Adrenal gland (tissue), 12 donors: Measurements from ENCODE around the gene UBXN2A. TPM values are rescaled to one million over a fixed set of nuclear protein-coding genes. Genes with fewer than 3 reads are reported as not detected.

Experiments
- DNase-seq, 7 donors: peaks; one replicate each; pipeline ENCODE4 v3.0.0-alpha.2; 2019 to 2020
- H3K27ac ChIP-seq, 5 donors: fragments of 200-600 bp; sonication (generic) in 4 of 5; 1 replicate in 3 of 5; 2 replicates in 2 of 5; pipeline versions ENCODE4 v1.5.1 to v1.8.0; 2016 to 2020; ENCODE audit warnings: mild to moderate bottlenecking in 1 of 5
- H3K27me3 ChIP-seq: fragments of 200-600 bp; 2 replicates; pipeline ENCODE4 v1.8.0; 2021
- H3K36me3 ChIP-seq, 2 donors: fragments of 200-600 bp; replicated peaks in 1 of 2; 1 replicate in 1 of 2; 2 replicates in 1 of 2; pipeline versions ENCODE4 v1.5.1 to v1.8.0; 2018 to 2022
- H3K4me1 ChIP-seq, 2 donors: fragments of 200-600 bp; replicated peaks in 1 of 2; 1 replicate in 1 of 2; 2 replicates in 1 of 2; pipeline versions ENCODE4 v1.5.1 to v1.8.0; 2018 to 2021
- H3K4me3 ChIP-seq, 4 donors: fragments of 200-600 bp; sonication (generic) in 3 of 4; one replicate each; pipeline ENCODE4 v1.5.1; 2016 to 2018
- H3K9me3 ChIP-seq, 3 donors: fragments of 200-600 bp; sonication (generic) in 1 of 3; replicated peaks in 1 of 3; 1 replicate in 2 of 3; 2 replicates in 1 of 3; pipeline versions ENCODE4 v1.5.1 to v1.8.0; 2016 to 2021
- POLR2A ChIP-seq, 2 donors: fragments of 450-650 bp; IDR thresholded peaks; one replicate each; pipeline ENCODE4 v1.6.1; 2017; ENCODE audit warnings: antibody characterized with exemption in 2 of 2, mild to moderate bottlenecking in 2 of 2, moderate library complexity in 1 of 2
- WGBS, 4 donors: extraction: QIAGEN DNeasy Blood & Tissue Kit in 2 of 4; methylation state at CpG; one replicate each; pipeline versions ENCODE4 v1.1.5 to v1.1.7; 2013 to 2017; 5-methylcytosine and 5-hydroxymethylcytosine counted together
- intact Hi-C, 2 donors: fragments of 100-400 bp; cut with DNase I; formaldehyde crosslinking; loops; one replicate each; pipeline versions ENCODE4 v1.14.1 to v1.15.0; 2022 to 2023
- polyA plus RNA-seq, 3 donors: library from polyadenylated mRNA; stranded (reverse); fragments of 200-250 nt in 2 of 3; fragments of 350-450 nt in 1 of 3; fragmentation: Illumina TruSeq in 1 of 3; extraction: RNeasy Lipid Tissue Mini Kit (QIAGEN cat#74804) in 1 of 3; gene quantifications; one replicate each; pipeline ENCODE4 v1.2.3, GENCODE V29; 2013 to 2014
- total RNA-seq, 9 donors: library from RNA; depleted of rRNA in 4 of 9; stranded (reverse); fragments of >200 nt in 4 of 9; fragments of 120-200 nt in 1 of 9; fragmentation: NEBNext Ultra II Directional in 1 of 9; extraction: Animal tissue kit (Norgen Biotek cat#: 25700) in 1 of 9; gene quantifications; one replicate each; pipeline versions ENCODE4 v1.1.0 to v1.2.4, GENCODE V29; 2013 to 2023
- TF ChIP-seq, protein P1 (sequence below), 6 experiments: fragments of 450-650 bp in 4 of 6; fragments of 200-600 bp in 2 of 6; sonication (generic) in 1 of 6; IDR thresholded peaks; 1 replicate in 5 of 6; 2 replicates in 1 of 6; pipeline versions ENCODE4 v1.5.1 to v1.8.0; 2016 to 2021; ENCODE audit warnings: antibody characterized with exemption in 6 of 6, mild to moderate bottlenecking in 2 of 6, moderate library complexity in 1 of 6
- donor health status: healthy with polysubstance abuse.
- donor health status: Bipolar disorder and iron deficiency.
- donor health status: DM: yes; HTN: yes; CAD: no.
- donor health status: DM: no; HTN: no; CAD: no.
- donor health status: DM: no; HTN: no; CAD: no.
- donor health status: DM: yes; HTN: yes; CAD: no.

UBXN2A gene
- total and polyA plus RNA-seq, 12 donors = 5.4 to 17.3 (median 11.0) TPM

DNA sequence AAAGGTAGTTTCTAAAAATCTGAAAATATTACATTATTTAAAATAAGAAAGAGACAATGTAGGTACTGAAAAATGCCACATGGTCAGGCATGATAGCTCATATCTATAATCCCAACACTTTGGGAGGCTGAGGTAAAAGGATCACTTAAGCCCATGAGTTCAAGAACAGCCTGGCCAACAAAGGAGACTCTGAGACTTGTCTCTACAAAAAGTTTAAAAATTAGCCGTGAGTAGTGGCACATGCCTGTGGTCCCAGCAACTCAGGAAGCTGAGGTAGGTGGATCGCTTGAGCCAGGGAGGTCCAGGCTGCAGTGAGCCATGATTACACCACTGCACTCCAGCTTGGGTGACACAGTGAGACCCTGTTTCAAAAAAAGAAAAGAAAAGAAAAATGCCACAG is 35.1 kb upstream of the UBXN2A start:
- H3K27me3 ChIP-seq = no peaks in the 10 kb centered on the region
- no peaks in the 10 kb centered on the region for H3K36me3 ChIP-seq
- H3K4me1 ChIP-seq = peaks cover 2 to 40% of the 10 kb centered on the region in 2 donors
- no peaks in the 10 kb centered on the region for H3K9me3 ChIP-seq
- no peak for TF ChIP-seq POLR2A (IDR thresholded peaks at IDR 0.05)
- TF ChIP-seq, protein P1, sequence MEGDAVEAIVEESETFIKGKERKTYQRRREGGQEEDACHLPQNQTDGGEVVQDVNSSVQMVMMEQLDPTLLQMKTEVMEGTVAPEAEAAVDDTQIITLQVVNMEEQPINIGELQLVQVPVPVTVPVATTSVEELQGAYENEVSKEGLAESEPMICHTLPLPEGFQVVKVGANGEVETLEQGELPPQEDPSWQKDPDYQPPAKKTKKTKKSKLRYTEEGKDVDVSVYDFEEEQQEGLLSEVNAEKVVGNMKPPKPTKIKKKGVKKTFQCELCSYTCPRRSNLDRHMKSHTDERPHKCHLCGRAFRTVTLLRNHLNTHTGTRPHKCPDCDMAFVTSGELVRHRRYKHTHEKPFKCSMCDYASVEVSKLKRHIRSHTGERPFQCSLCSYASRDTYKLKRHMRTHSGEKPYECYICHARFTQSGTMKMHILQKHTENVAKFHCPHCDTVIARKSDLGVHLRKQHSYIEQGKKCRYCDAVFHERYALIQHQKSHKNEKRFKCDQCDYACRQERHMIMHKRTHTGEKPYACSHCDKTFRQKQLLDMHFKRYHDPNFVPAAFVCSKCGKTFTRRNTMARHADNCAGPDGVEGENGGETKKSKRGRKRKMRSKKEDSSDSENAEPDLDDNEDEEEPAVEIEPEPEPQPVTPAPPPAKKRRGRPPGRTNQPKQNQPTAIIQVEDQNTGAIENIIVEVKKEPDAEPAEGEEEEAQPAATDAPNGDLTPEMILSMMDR (IDR thresholded peaks at IDR 0.05) = no peak
- 66 to 96% (median 82%) methylated on average over 2 of the region's 2 CpGs for WGBS, 4 donors
- no peak overlapping the region for H3K4me3 ChIP-seq
- H3K27ac ChIP-seq = no peak overlapping the region
- DNase-seq = no peak
- intact Hi-C loops = no loop called here

DNA sequence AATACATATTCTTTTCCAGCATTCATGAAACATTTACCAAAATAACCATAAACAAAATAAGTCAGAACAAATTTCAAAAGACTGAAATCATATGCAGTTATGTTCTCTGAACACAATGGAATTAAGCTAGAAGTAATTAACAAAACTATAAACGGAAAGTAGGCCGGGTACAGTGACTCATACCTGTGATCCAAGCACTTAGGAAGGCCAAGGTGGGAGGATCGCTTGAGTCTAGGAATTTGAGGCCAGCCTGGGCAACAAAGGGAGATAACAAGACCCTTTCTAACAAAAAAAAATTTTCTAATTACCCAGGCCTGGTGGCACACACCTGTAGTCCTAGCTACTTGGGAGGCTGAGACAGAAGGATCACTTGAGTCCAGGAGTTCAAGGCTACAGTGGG is 28.2 kb upstream of the UBXN2A start:
- WGBS, 4 donors = 46 to 64% (median 52%) methylated on average over 3 of the region's 3 CpGs
- H3K4me3 ChIP-seq = no peak overlapping the region
- H3K36me3 ChIP-seq = no peaks in the 10 kb centered on the region
- peak in 2 of 7 donors; percentile 27 to 38 for DNase-seq
- H3K9me3 ChIP-seq = no peaks in the 10 kb centered on the region
- H3K27me3 ChIP-seq = no peaks in the 10 kb centered on the region
- intact Hi-C loops = no loop called here
- no peak overlapping the region for H3K27ac ChIP-seq
- TF ChIP-seq, protein P1 (IDR thresholded peaks at IDR 0.05) = no peak
- TF ChIP-seq POLR2A (IDR thresholded peaks at IDR 0.05) = no peak
- peaks cover 4 to 15% of the 10 kb centered on the region in 2 donors for H3K4me1 ChIP-seq

- no peaks in the 10 kb centered on the region for H3K9me3 ChIP-seq
- TF ChIP-seq, protein P1 (IDR thresholded peaks at IDR 0.05) = no peak
- TF ChIP-seq POLR2A (IDR thresholded peaks at IDR 0.05) = no peak
- no peaks in the 10 kb centered on the region for H3K36me3 ChIP-seq
- intact Hi-C loops = no loop called here
- H3K4me1 ChIP-seq = peaks cover 4 to 27% of the 10 kb centered on the region in 2 donors
- DNase-seq = no peak
- 91 to 95% (median 93%) methylated on average over 6 to 7 of the region's 7 CpGs for WGBS, 4 donors
- no peak overlapping the region for H3K4me3 ChIP-seq
- no peaks in the 10 kb centered on the region for H3K27me3 ChIP-seq
- H3K27ac ChIP-seq = no peak overlapping the region
Measured at GRCh38 chr2:23915327-23915726, 24.9 kb upstream of the UBXN2A start.

GRCh38 chr2:23916727-23917405 is 23.4 kb upstream of the UBXN2A start:
- no peaks in the 10 kb centered on the region for H3K9me3 ChIP-seq
- TF ChIP-seq POLR2A (IDR thresholded peaks at IDR 0.05) = no peak
- TF ChIP-seq, protein P1 (IDR thresholded peaks at IDR 0.05) = no peak
- no peak for DNase-seq
- peaks cover 4 to 35% of the 10 kb centered on the region in 2 donors for H3K4me1 ChIP-seq
- no peaks in the 10 kb centered on the region for H3K36me3 ChIP-seq
- WGBS, 4 donors = 75 to 79% (median 77%) methylated on average over 3 of the region's 3 CpGs
- H3K27me3 ChIP-seq = no peaks in the 10 kb centered on the region
- intact Hi-C loops = no loop called here
- H3K4me3 ChIP-seq = no peak overlapping the region
- H3K27ac ChIP-seq = peak overlapping the region in 1 of 5 donors; percentile 63
